Testis (tissue), 3 donors: ENCODE measurements around the gene SNX13. TPM values are rescaled to one million over a fixed set of nuclear protein-coding genes. Genes with fewer than 3 reads are reported as not detected.
"Not testable (repeated sequence)": the region's sequence is repeated elsewhere in the genome, so short reads cannot be mapped to it uniquely, and the experiment has no call there.

Experiments
- DNase-seq: peaks from one replicate; pipeline ENCODE4 v3.0.0-alpha.2; 2019
- H3K27ac ChIP-seq, 2 donors: fragments of 200-600 bp; sonication (generic); one replicate each; pipeline ENCODE4 v1.5.1; 2019
- H3K27me3 ChIP-seq: fragments of 200-600 bp; sonication (generic); one replicate; pipeline ENCODE4 v1.5.1; 2019
- H3K36me3 ChIP-seq: fragments of 200-600 bp; sonication (generic); one replicate; pipeline ENCODE4 v1.5.1; 2017; ENCODE audit warnings: low read depth; ENCODE audit errors: missing control alignments
- H3K4me1 ChIP-seq: fragments of 200-600 bp; sonication (generic); one replicate; pipeline ENCODE4 v1.5.1; 2019
- H3K4me3 ChIP-seq, 2 donors: fragments of 200-600 bp; sonication (generic); one replicate each; pipeline ENCODE4 v1.5.1; 2017 to 2019
- H3K9me3 ChIP-seq: fragments of 200-600 bp; sonication (generic); one replicate; pipeline ENCODE4 v1.5.1; 2017
- POLR2A ChIP-seq: fragments of 450-650 bp; IDR thresholded peaks from one replicate; pipeline ENCODE4 v1.6.1; 2017; ENCODE audit warnings: antibody characterized with exemption, mild to moderate bottlenecking, moderate library complexity
- WGBS, 2 donors: methylation state at CpG; one replicate each; pipeline ENCODE4 v1.1.5; 2018; 5-methylcytosine and 5-hydroxymethylcytosine counted together
- intact Hi-C: fragments of 100-400 bp; cut with DNase I; formaldehyde crosslinking; loops from one replicate; pipeline ENCODE4 v1.15.1; 2023; ENCODE audit warnings: low total_unique reads
- polyA plus RNA-seq: library from polyadenylated mRNA; stranded (reverse); fragments of 350-450 nt; fragmentation: Illumina TruSeq; extraction: RNeasy Lipid Tissue Mini Kit (QIAGEN cat#74804); gene quantifications from one replicate; pipeline ENCODE4 v1.2.3, GENCODE V29; 2014; ENCODE audit warnings: low read depth, low replicate concordance; ENCODE audit not compliant: insufficient read depth
- total RNA-seq, 2 donors: library from RNA; depleted of rRNA; stranded (reverse); fragments of >200 nt; gene quantifications; one replicate each; pipeline ENCODE4 v1.2.3, GENCODE V29; 2016
- TF ChIP-seq, protein P1 (sequence below), 3 experiments: fragments of 450-650 bp in 2 of 3; fragments of 200-600 bp in 1 of 3; sonication (generic) in 1 of 3; IDR thresholded peaks; one replicate each; pipeline ENCODE4 v1.5.1; 2016 to 2019; ENCODE audit warnings: antibody characterized with exemption in 3 of 3, mild to moderate bottlenecking in 2 of 3, moderate library complexity in 1 of 3

Gene SNX13
- total and polyA plus RNA-seq, 3 donors from 2014 or later = 37.0 to 73.5 (median 61.8) TPM

DNA sequence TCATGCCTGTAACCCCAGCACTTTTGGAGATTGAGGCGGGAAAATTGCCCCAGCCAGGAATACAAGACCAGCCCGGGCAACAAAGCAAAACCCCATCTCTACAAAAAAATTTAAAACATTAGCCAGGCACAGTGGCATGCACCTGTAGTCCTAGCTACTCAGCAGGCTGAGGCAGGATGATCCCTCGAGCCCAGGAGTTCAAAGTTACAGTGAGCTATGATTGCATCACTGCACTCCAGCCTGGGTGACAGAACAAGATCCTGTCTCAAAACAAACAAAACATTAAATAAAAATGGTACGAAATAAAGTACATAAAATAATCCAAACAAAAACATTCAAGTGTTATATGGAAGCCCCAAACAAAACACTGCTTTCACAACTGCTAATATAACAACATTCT lies 125.0 kb downstream of the SNX13 start:
- H3K4me1 ChIP-seq = no peaks in the 10 kb centered on the region
- H3K36me3 ChIP-seq = no peaks in the 10 kb centered on the region
- H3K27me3 ChIP-seq = no peaks in the 10 kb centered on the region
- no peak overlapping the region for H3K4me3 ChIP-seq
- intact Hi-C loops = no loop called here
- no peak overlapping the region for H3K27ac ChIP-seq
- TF ChIP-seq, protein P1, sequence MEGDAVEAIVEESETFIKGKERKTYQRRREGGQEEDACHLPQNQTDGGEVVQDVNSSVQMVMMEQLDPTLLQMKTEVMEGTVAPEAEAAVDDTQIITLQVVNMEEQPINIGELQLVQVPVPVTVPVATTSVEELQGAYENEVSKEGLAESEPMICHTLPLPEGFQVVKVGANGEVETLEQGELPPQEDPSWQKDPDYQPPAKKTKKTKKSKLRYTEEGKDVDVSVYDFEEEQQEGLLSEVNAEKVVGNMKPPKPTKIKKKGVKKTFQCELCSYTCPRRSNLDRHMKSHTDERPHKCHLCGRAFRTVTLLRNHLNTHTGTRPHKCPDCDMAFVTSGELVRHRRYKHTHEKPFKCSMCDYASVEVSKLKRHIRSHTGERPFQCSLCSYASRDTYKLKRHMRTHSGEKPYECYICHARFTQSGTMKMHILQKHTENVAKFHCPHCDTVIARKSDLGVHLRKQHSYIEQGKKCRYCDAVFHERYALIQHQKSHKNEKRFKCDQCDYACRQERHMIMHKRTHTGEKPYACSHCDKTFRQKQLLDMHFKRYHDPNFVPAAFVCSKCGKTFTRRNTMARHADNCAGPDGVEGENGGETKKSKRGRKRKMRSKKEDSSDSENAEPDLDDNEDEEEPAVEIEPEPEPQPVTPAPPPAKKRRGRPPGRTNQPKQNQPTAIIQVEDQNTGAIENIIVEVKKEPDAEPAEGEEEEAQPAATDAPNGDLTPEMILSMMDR (IDR thresholded peaks at IDR 0.05) = no peak
- no peak for TF ChIP-seq POLR2A
- 85 to 87% methylated on average over 4 of the region's 4 CpGs for WGBS, 2 donors
- no peaks in the 10 kb centered on the region for H3K9me3 ChIP-seq
- no peak for DNase-seq

DNA sequence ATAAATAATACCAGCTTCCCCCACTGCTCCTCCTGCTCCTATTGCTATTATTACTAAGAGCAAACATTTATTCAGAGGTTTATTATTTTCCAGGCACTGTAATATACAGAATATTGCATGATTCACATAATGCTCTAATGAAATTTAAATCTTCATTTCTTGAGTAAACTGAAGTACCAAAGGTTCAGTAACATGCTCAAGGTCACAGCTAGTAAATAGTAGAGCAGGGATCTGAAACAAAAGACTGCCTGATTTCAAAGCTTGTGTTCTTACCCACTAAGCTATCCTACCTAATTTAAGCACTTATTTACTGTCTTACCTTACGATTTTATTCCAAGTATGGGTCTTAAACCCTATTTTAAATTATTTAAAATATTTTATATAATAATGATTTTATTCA lies 126.2 kb downstream of the SNX13 start:
- Histone ChIP-seq H3K4me3 (no peak overlapping the region), H3K27ac (no peak overlapping the region), H3K27me3 (no peaks in the 10 kb centered on the region), H3K36me3 (no peaks in the 10 kb centered on the region), H3K4me1 (no peaks in the 10 kb centered on the region), H3K9me3 (no peaks in the 10 kb centered on the region)
- no peak for DNase-seq
- intact Hi-C loops = no loop called here
- no peak for TF ChIP-seq POLR2A
- TF ChIP-seq, protein P1 (IDR thresholded peaks at IDR 0.05) = no peak
- 81 to 87% methylated on average over 1 of the region's 1 CpG for WGBS, 2 donors

DNA sequence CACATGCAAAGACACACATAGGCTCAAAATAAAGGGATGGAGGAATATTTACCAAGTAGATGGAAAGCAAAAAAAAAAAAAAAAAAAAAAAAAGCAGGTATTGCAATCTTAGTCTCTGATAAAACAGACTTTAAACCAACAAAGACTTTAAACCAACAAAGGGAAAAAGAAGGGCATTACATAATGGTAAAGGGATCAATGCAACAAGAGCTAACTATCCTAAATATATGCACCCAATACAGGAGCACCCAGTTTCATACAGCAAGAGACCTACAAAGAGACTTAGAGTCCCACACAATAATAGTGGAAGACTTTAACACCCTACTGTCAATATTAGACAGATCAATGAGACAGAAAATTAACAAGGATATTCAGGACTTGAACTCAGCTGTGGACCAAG lies 131.1 kb downstream of the SNX13 start:
- DNase-seq = not testable (repeated sequence)

DNA sequence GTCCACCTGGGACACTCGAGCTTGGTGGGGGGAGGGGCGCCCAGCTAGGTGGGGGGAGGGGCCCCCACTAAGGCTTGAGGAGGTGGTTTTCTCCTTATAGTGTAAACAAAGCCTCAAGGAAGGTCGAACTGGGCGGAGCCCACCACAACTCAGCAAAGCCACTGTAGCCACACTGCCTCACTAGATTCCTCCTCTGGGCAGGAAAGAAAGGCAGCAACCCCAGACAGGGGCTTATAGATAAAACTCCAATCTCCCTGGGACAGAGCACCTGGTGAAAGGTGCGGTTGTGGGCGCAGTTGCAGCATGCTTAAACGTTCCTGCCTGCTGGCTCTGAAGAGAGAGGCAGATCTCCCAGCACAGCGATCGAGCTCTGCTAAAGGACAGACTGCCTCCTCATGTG lies 133.1 kb downstream of the SNX13 start:
- intact Hi-C loops = no loop called here
- WGBS, 2 donors = 82 to 88% methylated on average over 7 to 9 of the region's 9 CpGs
- no peaks in the 10 kb centered on the region for H3K4me1 ChIP-seq
- H3K36me3 ChIP-seq = no peaks in the 10 kb centered on the region
- no peak overlapping the region for H3K27ac ChIP-seq
- TF ChIP-seq POLR2A = no peak
- TF ChIP-seq, protein P1 (IDR thresholded peaks at IDR 0.05) = no peak
- H3K4me3 ChIP-seq = no peak overlapping the region
- no peak for DNase-seq
- no peaks in the 10 kb centered on the region for H3K27me3 ChIP-seq
- no peaks in the 10 kb centered on the region for H3K9me3 ChIP-seq

More for the DNA sequence above, 131.1 kb downstream of the SNX13 start:
- H3K4me1 ChIP-seq, intact Hi-C loops, H3K27ac ChIP-seq, H3K27me3 ChIP-seq, H3K9me3 ChIP-seq, H3K4me3 ChIP-seq, H3K36me3 ChIP-seq: not testable (repeated sequence)

DNA sequence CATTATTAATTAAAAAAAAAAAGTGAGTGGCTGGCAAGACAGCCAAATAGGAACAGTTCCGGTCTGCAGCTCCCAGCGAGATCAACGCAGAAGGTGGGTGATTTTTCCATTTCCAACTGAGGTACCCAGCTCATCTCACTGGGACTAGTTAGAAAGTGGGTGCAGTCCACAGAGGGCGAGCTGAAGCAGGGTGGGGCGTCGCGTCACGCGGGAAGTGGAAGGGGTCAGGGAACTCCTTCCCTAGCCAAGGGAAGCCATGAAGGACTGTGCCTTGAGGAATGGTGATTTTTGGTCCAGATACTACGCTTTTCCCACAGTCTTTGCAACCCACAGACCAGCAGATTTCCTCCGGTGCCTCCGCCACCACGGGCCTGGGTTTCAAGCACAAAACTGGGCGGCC lies 133.7 kb downstream of the SNX13 start:
- DNase-seq = no peak
- Histone ChIP-seq H3K27me3 (no peaks in the 10 kb centered on the region), H3K4me1 (no peaks in the 10 kb centered on the region), H3K36me3 (no peaks in the 10 kb centered on the region), H3K9me3 (no peaks in the 10 kb centered on the region), H3K4me3 (no peak overlapping the region), H3K27ac (no peak overlapping the region)
- TF ChIP-seq POLR2A = no peak
- intact Hi-C loops = no loop called here
- WGBS, 2 donors = 88 to 89% methylated on average over 14 of the region's 14 CpGs

DNA sequence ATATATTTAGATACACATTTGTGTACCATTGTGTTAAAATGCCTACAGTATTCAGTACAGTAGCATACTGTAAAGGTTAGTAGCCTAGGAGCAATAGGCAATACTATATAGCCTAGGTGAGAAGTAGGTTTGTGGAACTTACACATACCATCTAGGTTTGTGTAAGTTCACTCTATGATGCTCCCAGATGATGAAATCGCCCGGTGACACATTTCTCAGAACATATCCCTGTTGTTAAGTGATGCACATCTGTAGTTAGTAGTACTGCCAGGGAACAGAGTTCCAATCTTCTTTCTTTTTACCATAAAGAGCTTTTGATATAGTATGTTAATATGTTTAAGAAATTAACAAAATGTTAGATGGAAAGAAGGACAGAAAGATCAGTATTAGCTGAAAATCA lies 138.2 kb downstream of the SNX13 start:
- Histone ChIP-seq H3K4me3 (no peak overlapping the region), H3K27me3 (no peaks in the 10 kb centered on the region), H3K9me3 (no peaks in the 10 kb centered on the region), H3K4me1 (no peaks in the 10 kb centered on the region), H3K27ac (no peak overlapping the region), H3K36me3 (no peaks in the 10 kb centered on the region)
- WGBS, 2 donors = 94 to 96% methylated on average over 2 of the region's 2 CpGs
- intact Hi-C loops = no loop called here
- TF ChIP-seq, protein P1 (IDR thresholded peaks at IDR 0.05) = no peak
- no peak for TF ChIP-seq POLR2A
- no peak for DNase-seq
